HepG2 (cell line): ENCODE measurements around the gene VTN. TPM values are rescaled to one million over a fixed set of nuclear protein-coding genes. Genes with fewer than 3 reads are reported as not detected.

Experiments used
- AFF4 ChIP-seq: sonication (generic); formaldehyde crosslinking; IDR thresholded peaks from 2 replicates; pipeline ENCODE4 v1.4.0; 2020; ENCODE audit warnings: missing genetic modification reagents
- AGO2 ChIP-seq: fragments of 200-400 bp; formaldehyde crosslinking; optimal IDR thresholded peaks from 2 replicates; pipeline ENCODE3; 2017; ENCODE audit warnings: mild to moderate bottlenecking, low read depth, low read length, moderate library complexity
- ATM ChIP-seq: fragments of 450-650 bp; IDR thresholded peaks from 2 replicates; pipeline ENCODE4 v1.7.1; 2017; ENCODE audit warnings: mild to moderate bottlenecking, borderline replicate concordance
- BHLHE40 ChIP-seq: IDR thresholded peaks from 2 replicates; pipeline ENCODE4 v1.6.1; 2011; ENCODE audit warnings: low read length, improper control_type of control experiment
- CTCF ChIP-seq: sonication (generic); formaldehyde crosslinking; IDR thresholded peaks from 2 replicates; pipeline ENCODE4 v1.5.0; 2020; ENCODE audit warnings: mild to moderate bottlenecking, missing genetic modification reagents, moderate library complexity
- HDAC6 ChIP-seq: fragments of 200-600 bp; sonication (generic); IDR thresholded peaks from 2 replicates; pipeline ENCODE4 v1.7.0; 2017; ENCODE audit warnings: mild to moderate bottlenecking, antibody characterized with exemption, low read length, low read depth
- HOXD1 ChIP-seq: sonication (generic); formaldehyde crosslinking; IDR thresholded peaks from 2 replicates; pipeline ENCODE4 v1.5.0; 2020; ENCODE audit warnings: missing genetic modification reagents
- KLF6 ChIP-seq: IDR thresholded peaks from 2 replicates; pipeline ENCODE4 v1.8.0; 2016; ENCODE audit warnings: missing biosample characterization, missing genetic modification reagents
- ZIK1 ChIP-seq: sonication (generic); formaldehyde crosslinking; IDR thresholded peaks from 2 replicates; pipeline ENCODE4 v1.5.0; 2020; ENCODE audit warnings: mild to moderate bottlenecking, low read depth, missing genetic modification reagents, borderline replicate concordance
- ZNF230 ChIP-seq: sonication (generic); formaldehyde crosslinking; IDR thresholded peaks from 2 replicates; pipeline ENCODE4 v1.4.0; 2020; ENCODE audit warnings: mild to moderate bottlenecking, missing genetic modification reagents
- ZNF251 ChIP-seq: sonication (generic); formaldehyde crosslinking; IDR thresholded peaks from 2 replicates; pipeline ENCODE4 v1.9.0; 2021; ENCODE audit warnings: mild to moderate bottlenecking, missing genetic modification reagents
- ZNF282 ChIP-seq: fragments of 450-650 bp; IDR thresholded peaks from 2 replicates; pipeline ENCODE4 v1.6.1; 2018; ENCODE audit not compliant: partially characterized antibody
- ZNF407 ChIP-seq: sonication (generic); formaldehyde crosslinking; IDR thresholded peaks from one replicate; pipeline ENCODE4 v1.5.1; 2020; ENCODE audit warnings: mild to moderate bottlenecking, missing genetic modification reagents; ENCODE audit errors: not compliant biosample characterization
- polyA plus RNA-seq, 8 experiments: library from polyadenylated mRNA; depleted of rRNA in 3 of 8; stranded (reverse) in 7 of 8; unstranded in 1 of 8; fragments of >200 nt; fragmentation: Illumina TruSeq in 4 of 8; extraction: Trizol in 4 of 8; gene quantifications; 2 replicates each; pipeline versions ENCODE4 v1.2.1 to v1.2.3, GENCODE V29; 2011 to 2016; ENCODE audit warnings: low read depth in 4 of 8, missing spikeins in 1 of 8, mixed read lengths in 1 of 8; ENCODE audit not compliant: insufficient read depth in 1 of 8
- total RNA-seq, 5 experiments: library from RNA; depleted of rRNA; stranded (reverse); fragments of >200 nt; fragmentation: Illumina TruSeq; extraction: Trizol; gene quantifications; 2 replicates each; pipeline ENCODE4 v1.2.3, GENCODE V29; 2016; ENCODE audit warnings: low read depth in 1 of 5
- TF ChIP-seq, protein P1 (sequence below): IDR thresholded peaks from 2 replicates; pipeline ENCODE4 v1.6.1; 2016; ENCODE audit warnings: low read depth, control low read depth

The VTN gene
- total and polyA plus RNA-seq, 2 of the 13 experiments (the other 11 are each of a cell fraction or from before 2014, with no cell fraction given): 108 to 131 TPM

- no peak for TF ChIP-seq KLF6
- TF ChIP-seq CTCF (CRISPR knock-in tag): peak; percentile 96
- no peak for TF ChIP-seq ATM
- TF ChIP-seq HOXD1 (CRISPR knock-in tag): no peak
- TF ChIP-seq ZNF230 (CRISPR knock-in tag): no peak
- no peak for TF ChIP-seq AGO2
- TF ChIP-seq ZNF407 (CRISPR knock-in tag): no peak
- TF ChIP-seq BHLHE40: peak; percentile 58
- no peak for TF ChIP-seq ZNF282
- TF ChIP-seq AFF4 (CRISPR knock-in tag): no peak
- peak; percentile 72; the same call in 1 of the 2 replicates for TF ChIP-seq ZIK1 (CRISPR knock-in tag)
- TF ChIP-seq, protein P1, sequence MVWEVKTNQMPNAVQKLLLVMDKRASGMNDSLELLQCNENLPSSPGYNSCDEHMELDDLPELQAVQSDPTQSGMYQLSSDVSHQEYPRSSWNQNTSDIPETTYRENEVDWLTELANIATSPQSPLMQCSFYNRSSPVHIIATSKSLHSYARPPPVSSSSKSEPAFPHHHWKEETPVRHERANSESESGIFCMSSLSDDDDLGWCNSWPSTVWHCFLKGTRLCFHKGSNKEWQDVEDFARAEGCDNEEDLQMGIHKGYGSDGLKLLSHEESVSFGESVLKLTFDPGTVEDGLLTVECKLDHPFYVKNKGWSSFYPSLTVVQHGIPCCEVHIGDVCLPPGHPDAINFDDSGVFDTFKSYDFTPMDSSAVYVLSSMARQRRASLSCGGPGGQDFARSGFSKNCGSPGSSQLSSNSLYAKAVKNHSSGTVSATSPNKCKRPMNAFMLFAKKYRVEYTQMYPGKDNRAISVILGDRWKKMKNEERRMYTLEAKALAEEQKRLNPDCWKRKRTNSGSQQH (CRISPR knock-in tag): no peak
- TF ChIP-seq ZNF251 (CRISPR knock-in tag): no peak
- TF ChIP-seq HDAC6: no peak
These were observed 46.7 kb upstream of the VTN start (continued) for GRCh38 chr17:28416703-28417311.
